C4-2B (cell line): ENCODE measurements around the gene CNPY4.

Experiments used
- ZFX ChIP-seq: fragments of 450-650 bp; IDR thresholded peaks from 2 replicates; pipeline ENCODE4 v1.6.1; 2017
- TF ChIP-seq, protein P1 (sequence below): fragments of 450-650 bp; conservative IDR thresholded peaks from 2 replicates; pipeline ENCODE4 v1.5.1; 2017; ENCODE audit warnings: mild to moderate bottlenecking

DNA sequence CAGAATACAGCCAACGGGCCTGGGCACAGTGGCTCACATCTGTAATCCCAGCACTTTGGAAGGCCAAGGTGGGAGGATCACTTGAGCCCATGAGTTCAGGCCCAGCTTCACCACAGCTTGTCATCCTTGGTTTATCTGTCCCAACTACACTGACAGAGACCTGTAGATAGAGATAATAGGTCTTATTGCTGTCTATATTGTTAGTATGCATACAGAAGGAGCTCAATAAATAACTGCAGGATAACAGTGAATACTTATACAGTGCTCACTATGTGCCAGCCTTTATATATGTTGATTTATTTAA, 1.3 kb downstream of the CNPY4 start:
- TF ChIP-seq, protein P1, sequence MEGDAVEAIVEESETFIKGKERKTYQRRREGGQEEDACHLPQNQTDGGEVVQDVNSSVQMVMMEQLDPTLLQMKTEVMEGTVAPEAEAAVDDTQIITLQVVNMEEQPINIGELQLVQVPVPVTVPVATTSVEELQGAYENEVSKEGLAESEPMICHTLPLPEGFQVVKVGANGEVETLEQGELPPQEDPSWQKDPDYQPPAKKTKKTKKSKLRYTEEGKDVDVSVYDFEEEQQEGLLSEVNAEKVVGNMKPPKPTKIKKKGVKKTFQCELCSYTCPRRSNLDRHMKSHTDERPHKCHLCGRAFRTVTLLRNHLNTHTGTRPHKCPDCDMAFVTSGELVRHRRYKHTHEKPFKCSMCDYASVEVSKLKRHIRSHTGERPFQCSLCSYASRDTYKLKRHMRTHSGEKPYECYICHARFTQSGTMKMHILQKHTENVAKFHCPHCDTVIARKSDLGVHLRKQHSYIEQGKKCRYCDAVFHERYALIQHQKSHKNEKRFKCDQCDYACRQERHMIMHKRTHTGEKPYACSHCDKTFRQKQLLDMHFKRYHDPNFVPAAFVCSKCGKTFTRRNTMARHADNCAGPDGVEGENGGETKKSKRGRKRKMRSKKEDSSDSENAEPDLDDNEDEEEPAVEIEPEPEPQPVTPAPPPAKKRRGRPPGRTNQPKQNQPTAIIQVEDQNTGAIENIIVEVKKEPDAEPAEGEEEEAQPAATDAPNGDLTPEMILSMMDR, result no peak
- no peak for TF ChIP-seq ZFX
